Measurements from ENCODE around the gene PSMD6.

The PSMD6 gene

GRCh38 chr3:63979093-63979885 lies 44.0 kb downstream of the PSMD6 start:
- TF ChIP-seq CTCF (IDR thresholded peaks at IDR 0.05; ENCODE audit: extremely low read depth, missing control alignments) = no peak
- DNase-seq (ENCODE audit: low spot score) = no peak

GRCh38 chr3:63977893-63978292 lies 45.4 kb downstream of the PSMD6 start:
- DNase-seq (ENCODE audit: low spot score) = no peak
- TF ChIP-seq CTCF (IDR thresholded peaks at IDR 0.05; ENCODE audit: extremely low read depth, missing control alignments) = no peak

- DNase-seq (ENCODE audit: low spot score) = no peak
- TF ChIP-seq CTCF (IDR thresholded peaks at IDR 0.05; ENCODE audit: extremely low read depth, missing control alignments) = no peak
Measured at GRCh38 chr3:63976872-63977200, 46.5 kb downstream of the PSMD6 start.

- TF ChIP-seq CTCF (IDR thresholded peaks at IDR 0.05; ENCODE audit: extremely low read depth, missing control alignments) = no peak
- no peak for DNase-seq (ENCODE audit: low spot score)
Measured at GRCh38 chr3:63976161-63976871, 47.0 kb downstream of the PSMD6 start.

- DNase-seq (ENCODE audit: low spot score) = no peak
Measured at GRCh38 chr3:63975723-63976122, 47.6 kb downstream of the PSMD6 start.

GRCh38 chr3:63974451-63974850 lies 48.8 kb downstream of the PSMD6 start:
- DNase-seq (ENCODE audit: low spot score) = no peak
- no peak for TF ChIP-seq CTCF (IDR thresholded peaks at IDR 0.05; ENCODE audit: extremely low read depth, missing control alignments)

More at GRCh38 chr3:63975723-63976122, 47.6 kb downstream of the PSMD6 start:
- no peak for TF ChIP-seq CTCF (IDR thresholded peaks at IDR 0.05; ENCODE audit: extremely low read depth, missing control alignments)

GRCh38 chr3:63973406-63973805 lies 49.9 kb downstream of the PSMD6 start:
- DNase-seq (ENCODE audit: low spot score) = no peak

More at GRCh38 chr3:63973406-63973805, 49.9 kb downstream of the PSMD6 start:
- no peak for TF ChIP-seq CTCF (IDR thresholded peaks at IDR 0.05; ENCODE audit: extremely low read depth, missing control alignments)

Measured in GM20000 (cell line).